IMR-90 (cell line): Measurements from ENCODE around the gene KIAA0319L. TPM values are rescaled to one million over a fixed set of nuclear protein-coding genes. Genes with fewer than 3 reads are reported as not detected.

Experiments used
- ATAC-seq: fragments of 200-7000 bp; cut with Tn5 transposase; 2 replicates; pipeline ENCODE4 v1.9.1; 2020; ENCODE audit warnings: low read depth, mild to moderate bottlenecking, moderate library complexity
- BruUV-seq: library from RNA; stranded (reverse); fragments of 400-500 nt; replicated peaks from 2 replicates; lab custom pipeline; 2021; lab: Mats Ljungman, UMichigan
- CTCF ChIA-PET: fragments of 300-600 bp; formaldehyde crosslinking; extraction: SDS; loops from one replicate; lab custom pipeline; 2021; ENCODE audit warnings: antibody characterized with exemption; lab: Yijun Ruan, JAX
- POLR2A ChIA-PET: fragments of 300-600 bp; sonication (Branson Sonifier 250); formaldehyde crosslinking; loops from one replicate; lab custom pipeline; 2022; ENCODE audit warnings: antibody characterized with exemption; ENCODE audit not compliant: unreplicated experiment; lab: Charles Lee
- DNase-seq: peaks from one replicate; pipeline ENCODE4 v3.0.0; 2013
- H2AFZ ChIP-seq: replicated peaks from 2 replicates; pipeline ENCODE3; 2013; ENCODE audit warnings: low read length, mild to moderate bottlenecking; ENCODE audit not compliant: poor library complexity
- H2AK5ac ChIP-seq: 2 replicates; pipeline ENCODE4 v1.6.1; 2013; ENCODE audit warnings: low read depth, low read length, inconsistent platforms
- H2AK9ac ChIP-seq: replicated peaks from 2 replicates; pipeline ENCODE3; 2013; ENCODE audit warnings: mild to moderate bottlenecking, low read depth, low read length, moderate library complexity; ENCODE audit not compliant: poor library complexity
- H2BK120ac ChIP-seq: 2 replicates; pipeline ENCODE4 v1.6.1; 2013; ENCODE audit warnings: low read depth, low read length, inconsistent platforms
- H2BK15ac ChIP-seq: 3 replicates; pipeline ENCODE4 v1.6.1; 2013; ENCODE audit warnings: low read depth, low read length, inconsistent platforms
- H2BK20ac ChIP-seq: 2 replicates; pipeline ENCODE4 v1.6.1; 2013; ENCODE audit warnings: low read depth, mild to moderate bottlenecking, inconsistent platforms, low read length, moderate library complexity
- H2BK5ac ChIP-seq: 2 replicates; pipeline ENCODE4 v1.6.1; 2013; ENCODE audit warnings: mild to moderate bottlenecking, low read depth, low read length, inconsistent platforms; ENCODE audit not compliant: poor library complexity, severe bottlenecking
- H3K14ac ChIP-seq: replicated peaks from 2 replicates; pipeline ENCODE4 v1.6.1; 2013; ENCODE audit warnings: low read depth, low read length, inconsistent platforms
- H3K18ac ChIP-seq: 2 replicates; pipeline ENCODE4 v1.6.1; 2013; ENCODE audit warnings: low read depth, low read length, control low read depth
- H3K23ac ChIP-seq: 2 replicates; pipeline ENCODE4 v1.6.1; 2013; ENCODE audit warnings: low read depth, low read length, inconsistent platforms
- H3K27ac ChIP-seq: 2 replicates; pipeline ENCODE4 v1.5.1; 2013; ENCODE audit warnings: mild to moderate bottlenecking, control low read depth, low read length; ENCODE audit not compliant: insufficient read depth
- H3K27me3 ChIP-seq: 2 replicates; pipeline ENCODE4 v1.6.1; 2013; ENCODE audit warnings: low read length; ENCODE audit not compliant: control insufficient read depth, insufficient read depth
- H3K36me3 ChIP-seq: 2 replicates; pipeline ENCODE4 v1.6.1; 2013; ENCODE audit warnings: low read length, mixed read lengths; ENCODE audit not compliant: control insufficient read depth, insufficient read depth
- H3K4ac ChIP-seq: 2 replicates; pipeline ENCODE4 v1.6.1; 2013; ENCODE audit warnings: low read depth, low read length, inconsistent platforms
- H3K4me1 ChIP-seq: 2 replicates; pipeline ENCODE4 v1.6.1; 2013; ENCODE audit warnings: low read length, mixed read lengths; ENCODE audit not compliant: control insufficient read depth, insufficient read depth
- H3K4me2 ChIP-seq: 2 replicates; pipeline ENCODE4 v1.6.1; 2013; ENCODE audit warnings: low read depth, mild to moderate bottlenecking, control low read depth, low read length, moderate library complexity
- H3K4me3 ChIP-seq: 2 replicates; pipeline ENCODE4 v1.5.1; 2013; ENCODE audit warnings: low read depth, mild to moderate bottlenecking, control low read depth, low read length, moderate library complexity; ENCODE audit not compliant: insufficient read depth
- H3K56ac ChIP-seq: 2 replicates; pipeline ENCODE4 v1.6.1; 2013; ENCODE audit warnings: low read length, inconsistent platforms; ENCODE audit not compliant: insufficient read depth; ENCODE audit errors: extremely low read depth
- H3K79me1 ChIP-seq, 2 experiments: 2 replicates each; pipeline ENCODE4 v1.6.1; 2013; ENCODE audit warnings: low read length in 2 of 2, inconsistent platforms in 1 of 2, low read depth in 1 of 2
- H3K9ac ChIP-seq: 2 replicates; pipeline ENCODE4 v1.6.1; 2013; ENCODE audit warnings: low read depth, low read length, control low read depth
- H3K9me1 ChIP-seq: 2 replicates; pipeline ENCODE4 v1.6.1; 2013; ENCODE audit warnings: low read length, inconsistent platforms; ENCODE audit not compliant: insufficient read depth
- H3K9me3 ChIP-seq: 2 replicates; pipeline ENCODE4 v1.6.1; 2013; ENCODE audit warnings: low read length; ENCODE audit not compliant: control insufficient read depth, insufficient read depth
- H4K20me1 ChIP-seq: 2 replicates; pipeline ENCODE4 v1.6.1; 2013; ENCODE audit warnings: low read length, inconsistent platforms; ENCODE audit not compliant: insufficient read depth
- H4K5ac ChIP-seq: 2 replicates; pipeline ENCODE4 v1.6.1; 2013; ENCODE audit warnings: mild to moderate bottlenecking, low read depth, low read length, control low read depth
- H4K8ac ChIP-seq, 2 experiments: 2 replicates each; pipeline ENCODE4 v1.6.1; 2013; ENCODE audit warnings: low read depth in 2 of 2, low read length in 2 of 2, control low read depth in 1 of 2, inconsistent platforms in 1 of 2
- H4K91ac ChIP-seq: 2 replicates; pipeline ENCODE4 v1.6.1; 2013; ENCODE audit warnings: low read depth, low read length, inconsistent platforms; ENCODE audit not compliant: insufficient read depth
- BHLHE40 ChIP-seq: fragments of 150-350 bp; IDR thresholded peaks from 2 replicates; pipeline ENCODE4 v1.6.1; 2016; ENCODE audit warnings: mild to moderate bottlenecking, low read depth, low read length
- CEBPB ChIP-seq: IDR thresholded peaks from 2 replicates; pipeline ENCODE4 v1.6.1; 2012; ENCODE audit warnings: low read depth, low read length, improper control_type of control experiment
- CHD1 ChIP-seq: IDR thresholded peaks from 2 replicates; pipeline ENCODE4 v1.6.1; 2012; ENCODE audit warnings: low read depth, low read length, improper control_type of control experiment
- FOS ChIP-seq: fragments of 150-350 bp; IDR thresholded peaks from 2 replicates; pipeline ENCODE4 v1.6.1; 2016; ENCODE audit warnings: low read depth, low read length
- MAFK ChIP-seq: IDR thresholded peaks from 2 replicates; pipeline ENCODE4 v1.6.1; 2012; ENCODE audit warnings: low read depth, low read length, improper control_type of control experiment
- MAZ ChIP-seq: IDR thresholded peaks from 2 replicates; pipeline ENCODE4 v1.6.1; 2012; ENCODE audit warnings: low read depth, mild to moderate bottlenecking, low read length, improper control_type of control experiment, moderate library complexity, borderline replicate concordance
- MXI1 ChIP-seq: IDR thresholded peaks from 2 replicates; pipeline ENCODE4 v1.6.1; 2012; ENCODE audit warnings: low read depth, mild to moderate bottlenecking, low read length, moderate library complexity, borderline replicate concordance
- NFE2L2 ChIP-seq: fragments of 150-350 bp; IDR thresholded peaks from 2 replicates; pipeline ENCODE4 v1.6.1; 2016; ENCODE audit warnings: low read depth, mild to moderate bottlenecking, low read length
- POLR2A ChIP-seq: IDR thresholded peaks from 2 replicates; pipeline ENCODE4 v1.6.1; 2012; ENCODE audit warnings: mild to moderate bottlenecking, low read depth, low read length
- RAD21 ChIP-seq: IDR thresholded peaks from 2 replicates; pipeline ENCODE4 v1.6.1; 2012; ENCODE audit warnings: low read length, improper control_type of control experiment
- RCOR1 ChIP-seq: IDR thresholded peaks from 2 replicates; pipeline ENCODE4 v1.6.1; 2012; ENCODE audit warnings: mild to moderate bottlenecking, low read length, improper control_type of control experiment; ENCODE audit not compliant: insufficient replicate concordance
- RFX5 ChIP-seq: IDR thresholded peaks from 2 replicates; pipeline ENCODE4 v1.8.0; 2012; ENCODE audit warnings: low read depth, mild to moderate bottlenecking, low read length, moderate library complexity
- SMC3 ChIP-seq: fragments of 150-350 bp; IDR thresholded peaks from 2 replicates; pipeline ENCODE4 v1.6.1; 2016; ENCODE audit warnings: low read depth, mild to moderate bottlenecking, antibody characterized with exemption, low read length, moderate library complexity
- dilution Hi-C: fragments of 300-500 bp; cut with HindIII; formaldehyde crosslinking; loops from one replicate; pipeline ENCODE4 v1.14.3; 2018; ENCODE audit warnings: low sequenced_read_pairs; ENCODE audit not compliant: unreplicated experiment
- in situ Hi-C: fragments of 300-500 bp; cut with MboI; formaldehyde crosslinking; loops from 3 replicates; pipeline ENCODE4 v1.14.3; 2019; ENCODE audit warnings: low sequenced_read_pairs, inconsistent platforms, mixed read lengths
- intact Hi-C: fragments of 100-400 bp; cut with micrococcal nuclease; formaldehyde crosslinking; loops from 2 replicates; pipeline ENCODE4 v1.10.0; 2022
- polyA plus RNA-seq, 3 experiments: library from polyadenylated mRNA; depleted of rRNA; stranded (reverse); fragments of >200 nt; gene quantifications; 2 replicates each; pipeline ENCODE4 v1.2.3, GENCODE V29; 2012; ENCODE audit warnings: low replicate concordance in 1 of 3
- total RNA-seq: library from RNA; depleted of rRNA; stranded (reverse); fragments of >200 nt; gene quantifications from 2 replicates; pipeline ENCODE4 v1.2.3, GENCODE V29; 2012
- TF ChIP-seq, protein P1 (sequence below): fragments of 150-350 bp; IDR thresholded peaks from 2 replicates; pipeline ENCODE4 v1.6.1; 2017; ENCODE audit warnings: mild to moderate bottlenecking, antibody characterized with exemption, low read length, low read depth
- TF ChIP-seq, protein P2 (sequence below): conservative IDR thresholded peaks from 2 replicates; pipeline ENCODE4 v1.5.1; 2012; ENCODE audit warnings: mild to moderate bottlenecking, low read depth, low read length, improper control_type of control experiment
- TF ChIP-seq, protein P3 (sequence below): fragments of 150-350 bp; IDR thresholded peaks from 2 replicates; pipeline ENCODE4 v1.6.1; 2016; ENCODE audit warnings: low read depth, mild to moderate bottlenecking, low read length, moderate library complexity, borderline replicate concordance

Gene KIAA0319L
- total and polyA plus RNA-seq, 2 of the 4 experiments (the other 2 are of a cell fraction), result 38.0 to 49.8 TPM

DNA sequence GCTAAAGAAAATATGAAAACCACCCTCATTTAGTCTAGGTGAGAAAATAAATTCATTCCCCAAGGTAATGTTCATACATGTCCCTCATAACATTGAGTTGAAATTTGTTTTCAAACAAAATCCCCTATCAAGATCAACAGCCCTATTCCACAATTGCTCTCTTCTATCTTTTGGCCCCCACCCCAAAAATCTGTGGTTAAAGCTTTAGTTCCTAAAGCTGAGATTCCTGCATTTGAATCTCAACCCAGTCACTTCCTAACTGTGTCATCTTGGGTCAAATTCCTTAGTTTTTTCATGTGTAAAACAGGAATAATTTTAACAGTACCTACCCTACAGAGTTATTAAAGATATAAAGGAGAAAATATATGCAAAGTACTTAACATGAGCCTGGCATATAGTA, 22.0 kb downstream of the KIAA0319L start:
- no peaks in the 10 kb centered on the region for H3K27me3 ChIP-seq
- H3K27ac ChIP-seq, result no peak overlapping the region
- peaks cover 12% of the 10 kb centered on the region for H3K9me1 ChIP-seq
- peaks cover 16% of the 10 kb centered on the region; the same call in 1 of the 2 replicates for H4K20me1 ChIP-seq
- no peak overlapping the region for H3K9ac ChIP-seq
- TF ChIP-seq RAD21 (no peak), SMC3 (no peak), RFX5 (no peak), POLR2A (no peak), MXI1 (no peak), BHLHE40 (no peak), MAFK (no peak), CEBPB (no peak), CHD1 (no peak), RCOR1 (no peak), NFE2L2 (no peak), MAZ (no peak), FOS (no peak)
- TF ChIP-seq, protein P1, sequence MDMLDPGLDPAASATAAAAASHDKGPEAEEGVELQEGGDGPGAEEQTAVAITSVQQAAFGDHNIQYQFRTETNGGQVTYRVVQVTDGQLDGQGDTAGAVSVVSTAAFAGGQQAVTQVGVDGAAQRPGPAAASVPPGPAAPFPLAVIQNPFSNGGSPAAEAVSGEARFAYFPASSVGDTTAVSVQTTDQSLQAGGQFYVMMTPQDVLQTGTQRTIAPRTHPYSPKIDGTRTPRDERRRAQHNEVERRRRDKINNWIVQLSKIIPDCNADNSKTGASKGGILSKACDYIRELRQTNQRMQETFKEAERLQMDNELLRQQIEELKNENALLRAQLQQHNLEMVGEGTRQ, result no peak
- TF ChIP-seq, protein P2, sequence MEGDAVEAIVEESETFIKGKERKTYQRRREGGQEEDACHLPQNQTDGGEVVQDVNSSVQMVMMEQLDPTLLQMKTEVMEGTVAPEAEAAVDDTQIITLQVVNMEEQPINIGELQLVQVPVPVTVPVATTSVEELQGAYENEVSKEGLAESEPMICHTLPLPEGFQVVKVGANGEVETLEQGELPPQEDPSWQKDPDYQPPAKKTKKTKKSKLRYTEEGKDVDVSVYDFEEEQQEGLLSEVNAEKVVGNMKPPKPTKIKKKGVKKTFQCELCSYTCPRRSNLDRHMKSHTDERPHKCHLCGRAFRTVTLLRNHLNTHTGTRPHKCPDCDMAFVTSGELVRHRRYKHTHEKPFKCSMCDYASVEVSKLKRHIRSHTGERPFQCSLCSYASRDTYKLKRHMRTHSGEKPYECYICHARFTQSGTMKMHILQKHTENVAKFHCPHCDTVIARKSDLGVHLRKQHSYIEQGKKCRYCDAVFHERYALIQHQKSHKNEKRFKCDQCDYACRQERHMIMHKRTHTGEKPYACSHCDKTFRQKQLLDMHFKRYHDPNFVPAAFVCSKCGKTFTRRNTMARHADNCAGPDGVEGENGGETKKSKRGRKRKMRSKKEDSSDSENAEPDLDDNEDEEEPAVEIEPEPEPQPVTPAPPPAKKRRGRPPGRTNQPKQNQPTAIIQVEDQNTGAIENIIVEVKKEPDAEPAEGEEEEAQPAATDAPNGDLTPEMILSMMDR, result no peak
- TF ChIP-seq, protein P3, sequence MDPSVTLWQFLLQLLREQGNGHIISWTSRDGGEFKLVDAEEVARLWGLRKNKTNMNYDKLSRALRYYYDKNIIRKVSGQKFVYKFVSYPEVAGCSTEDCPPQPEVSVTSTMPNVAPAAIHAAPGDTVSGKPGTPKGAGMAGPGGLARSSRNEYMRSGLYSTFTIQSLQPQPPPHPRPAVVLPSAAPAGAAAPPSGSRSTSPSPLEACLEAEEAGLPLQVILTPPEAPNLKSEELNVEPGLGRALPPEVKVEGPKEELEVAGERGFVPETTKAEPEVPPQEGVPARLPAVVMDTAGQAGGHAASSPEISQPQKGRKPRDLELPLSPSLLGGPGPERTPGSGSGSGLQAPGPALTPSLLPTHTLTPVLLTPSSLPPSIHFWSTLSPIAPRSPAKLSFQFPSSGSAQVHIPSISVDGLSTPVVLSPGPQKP, result no peak
- H2AK9ac ChIP-seq, result no peak overlapping the region
- intact Hi-C loops (no loop called here), in situ Hi-C loops (no loop called here), dilution Hi-C loops (no loop called here)
- peaks cover 8% of the 10 kb centered on the region; the same call in 1 of the 2 replicates for H3K36me3 ChIP-seq
- DNase-seq (peak; percentile 7), ATAC-seq (no peak)
- H2AK5ac ChIP-seq, result no peak overlapping the region
- no peak overlapping the region for H4K8ac ChIP-seq
- H2BK120ac ChIP-seq, result no peak overlapping the region
- H3K4me2 ChIP-seq, result no peak overlapping the region
- H3K4ac ChIP-seq, result no peak overlapping the region
- ChIA-PET POLR2A (no interaction called here), CTCF (interaction anchor here (1.4 kb wide), 1 partner anchor 10 kb away, joined by 4 read pairs; no protein-coding TSS in a partner anchor)
- peaks cover 3% of the 10 kb centered on the region; the same call in 1 of the 2 replicates for H3K9me3 ChIP-seq
- H2AFZ ChIP-seq, result no peak overlapping the region
- H3K18ac ChIP-seq, result no peak overlapping the region
- no peak overlapping the region for H4K91ac ChIP-seq
- peaks cover 34 to 61% of the 10 kb centered on the region in 2 experiments for H3K79me1 ChIP-seq
- H3K23ac ChIP-seq, result no peak overlapping the region
- no TSS peak for BruUV-seq
- H4K5ac ChIP-seq, result no peak overlapping the region
- H3K56ac ChIP-seq, result no peak overlapping the region
- H2BK20ac ChIP-seq, result no peak overlapping the region
- no peak overlapping the region for H3K4me3 ChIP-seq
- no peak overlapping the region for H2BK5ac ChIP-seq
- H3K14ac ChIP-seq, result no peak overlapping the region
- H3K4me1 ChIP-seq, result peaks cover 19% of the 10 kb centered on the region
- no peak overlapping the region for H2BK15ac ChIP-seq
